GM13976 (cell line): ENCODE data around the gene TBC1D2B.
"Not testable (repeated sequence)": the region's sequence is repeated elsewhere in the genome, so short reads cannot be mapped to it uniquely, and the experiment has no call there.

Source experiments
- DNase-seq: peaks from one replicate; pipeline ENCODE4 v3.0.0; 2012; ENCODE audit warnings: low spot score
- CTCF ChIP-seq: IDR thresholded peaks from 2 replicates; pipeline ENCODE4 v1.5.1; 2012; ENCODE audit warnings: borderline replicate concordance, mild to moderate bottlenecking; ENCODE audit not compliant: insufficient read depth; ENCODE audit errors: extremely low read depth, missing control alignments, control extremely low read depth
- in situ Hi-C: fragments of 300-500 bp; cut with MboI; formaldehyde crosslinking; loops from one replicate; pipeline ENCODE4 v1.12.0; 2022; ENCODE audit warnings: low sequenced_read_pairs, mixed read lengths, inconsistent platforms; ENCODE audit not compliant: unreplicated experiment

The TBC1D2B gene

GRCh38 chr15:77967798-77968197 lies 109.7 kb downstream of the TBC1D2B start:
- no peak for TF ChIP-seq CTCF
- in situ Hi-C loops = loop anchor here (25.0 kb wide), 1 partner anchor 270 kb away; the partner anchor contains the start of gene ACSBG1

GRCh38 chr15:77967235-77967615 lies 110.3 kb downstream of the TBC1D2B start:
- not testable (repeated sequence) for DNase-seq
- in situ Hi-C loops = loop anchor here (25.0 kb wide), 1 partner anchor 270 kb away; the partner anchor contains the start of gene ACSBG1

More at GRCh38 chr15:77967798-77968197, 109.7 kb downstream of the TBC1D2B start:
- DNase-seq = no peak

GRCh38 chr15:77966540-77967234 lies 110.8 kb downstream of the TBC1D2B start:
- peak; percentile 69 for DNase-seq
- TF ChIP-seq CTCF = peak; percentile 59
- in situ Hi-C loops = loop anchor here (25.0 kb wide), 1 partner anchor 271 kb away; the partner anchor contains the start of gene ACSBG1

- DNase-seq = no peak
- no peak for TF ChIP-seq CTCF
- in situ Hi-C loops = loop anchor here (25.0 kb wide), 1 partner anchor 273 kb away; the partner anchor contains the start of gene ACSBG1
Observed at GRCh38 chr15:77964193-77964592, 113.3 kb downstream of the TBC1D2B start.

- TF ChIP-seq CTCF = peak; percentile 97
- DNase-seq = peak; percentile 84
- in situ Hi-C loops = loop anchor here (10.0 to 25.0 kb wide), 2 partner anchors 145 to 278 kb away; partner anchors contain the start of gene ACSBG1
Observed at GRCh38 chr15:77959432-77959879, 118.1 kb downstream of the TBC1D2B start.

- in situ Hi-C loops = loop anchor here (10.0 to 25.0 kb wide), 2 partner anchors 146 to 278 kb away; partner anchors contain the start of gene ACSBG1
- DNase-seq = not testable (repeated sequence)
Observed at GRCh38 chr15:77958716-77959431, 118.6 kb downstream of the TBC1D2B start.

GRCh38 chr15:77958021-77958420 lies 119.5 kb downstream of the TBC1D2B start:
- in situ Hi-C loops = loop anchor here (10.0 to 25.0 kb wide), 2 partner anchors 147 to 279 kb away; partner anchors contain the start of gene ACSBG1
- DNase-seq = not testable (repeated sequence)

GRCh38 chr15:77953926-77954325 lies 123.6 kb downstream of the TBC1D2B start:
- DNase-seq = not testable (repeated sequence)
- in situ Hi-C loops = loop anchor here (10.0 to 25.0 kb wide), 2 partner anchors 151 to 283 kb away; partner anchors contain the start of gene ACSBG1

GRCh38 chr15:77952928-77953446 lies 124.5 kb downstream of the TBC1D2B start:
- in situ Hi-C loops = loop anchor here (10.0 to 25.0 kb wide), 2 partner anchors 152 to 284 kb away; partner anchors contain the start of gene ACSBG1
- DNase-seq = not testable (repeated sequence)

- in situ Hi-C loops = loop anchor here (10.0 to 25.0 kb wide), 2 partner anchors 154 to 286 kb away; partner anchors contain the start of gene ACSBG1
Observed at GRCh38 chr15:77951105-77951786, 126.3 kb downstream of the TBC1D2B start.

GRCh38 chr15:77950470-77950869 lies 127.0 kb downstream of the TBC1D2B start:
- in situ Hi-C loops = loop anchor here (10.0 to 25.0 kb wide), 2 partner anchors 154 to 287 kb away; partner anchors contain the start of gene ACSBG1
- not testable (repeated sequence) for DNase-seq

More at GRCh38 chr15:77951105-77951786, 126.3 kb downstream of the TBC1D2B start:
- not testable (repeated sequence) for DNase-seq
